HG03575 (cell line): ENCODE measurements around the gene CHMP3.
"Not testable (repeated sequence)": the region's sequence is repeated elsewhere in the genome, so short reads cannot be mapped to it uniquely, and the experiment has no call there.

ENCODE experiments used
- ATAC-seq: cut with Tn5 transposase; IDR thresholded peaks from one replicate; pipeline ENCODE4 v1.9.1; 2021; ENCODE audit not compliant: unreplicated experiment, insufficient number of reproducible peaks, low FRiP score; ENCODE audit errors: extremely low read depth

CHMP3 gene

GRCh38 chr2:86552889-86553288 is 10.4 kb downstream of the CHMP3 start:
- ATAC-seq: no peak

GRCh38 chr2:86549963-86550725 is 13.1 kb downstream of the CHMP3 start:
- ATAC-seq: not testable (repeated sequence)

GRCh38 chr2:86549440-86549839 is 13.8 kb downstream of the CHMP3 start:
- not testable (repeated sequence) for ATAC-seq

- ATAC-seq: not testable (repeated sequence)
Measured at GRCh38 chr2:86548913-86549396, 14.3 kb downstream of the CHMP3 start.

- ATAC-seq: not testable (repeated sequence)
Measured at GRCh38 chr2:86548165-86548912, 14.9 kb downstream of the CHMP3 start.

GRCh38 chr2:86545296-86545924 is 17.8 kb downstream of the CHMP3 start:
- ATAC-seq: not testable (repeated sequence)

- ATAC-seq: not testable (repeated sequence)
Measured at GRCh38 chr2:86544278-86545099, 18.8 kb downstream of the CHMP3 start.

GRCh38 chr2:86543793-86544192 is 19.4 kb downstream of the CHMP3 start:
- no peak for ATAC-seq

GRCh38 chr2:86543335-86543734 is 19.9 kb downstream of the CHMP3 start:
- no peak for ATAC-seq

GRCh38 chr2:86542814-86543213 is 20.4 kb downstream of the CHMP3 start:
- ATAC-seq: no peak

- no peak for ATAC-seq
Measured at GRCh38 chr2:86541334-86541733, 21.9 kb downstream of the CHMP3 start.

GRCh38 chr2:86533589-86533988 is 29.7 kb downstream of the CHMP3 start:
- ATAC-seq: no peak

- ATAC-seq: no peak
Measured at GRCh38 chr2:86525421-86526340, 37.6 kb downstream of the CHMP3 start.

GRCh38 chr2:86523491-86523890 is 39.8 kb downstream of the CHMP3 start:
- ATAC-seq: no peak

- no peak for ATAC-seq
Measured at GRCh38 chr2:86522711-86523110, 40.5 kb downstream of the CHMP3 start.

GRCh38 chr2:86521922-86522321 is 41.3 kb downstream of the CHMP3 start:
- ATAC-seq: no peak

GRCh38 chr2:86520153-86520552 is 43.1 kb downstream of the CHMP3 start:
- ATAC-seq: no peak

- ATAC-seq: no peak
Measured at GRCh38 chr2:86519349-86519748, 43.9 kb downstream of the CHMP3 start.
